Measurements from ENCODE around the gene FMN2.

The FMN2 gene

DNA sequence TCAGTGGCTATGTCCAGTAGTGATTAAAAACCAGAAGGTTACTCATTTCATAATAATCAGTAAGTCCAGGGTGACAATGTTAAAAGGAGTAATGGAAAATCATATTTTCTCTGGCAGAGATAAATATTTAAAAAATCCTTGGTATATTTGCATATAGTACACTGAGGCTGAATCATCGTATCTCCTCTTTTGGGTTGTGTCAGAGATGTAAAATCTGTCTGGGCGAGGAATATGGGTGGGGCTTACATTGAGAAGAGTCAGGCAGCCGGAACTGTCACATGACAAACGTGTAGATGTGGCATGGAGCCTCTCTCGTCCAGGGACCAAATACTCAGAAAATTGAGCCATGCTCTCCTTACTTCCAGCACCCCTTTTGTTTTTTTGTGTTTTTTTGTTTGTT is 120.9 kb downstream of the FMN2 start:
- TF ChIP-seq TAF1 (IDR thresholded peaks at IDR 0.05; ENCODE audit: borderline replicate concordance, insufficient read depth, low read length) (no peak), SIN3A (IDR thresholded peaks at IDR 0.05; ENCODE audit: borderline replicate concordance, insufficient read depth, low read length) (no peak), FOXP2 (optimal IDR thresholded peaks at IDR 0.05; ENCODE audit: borderline replicate concordance, extremely low read depth, extremely low read length, insufficient read depth) (no peak), POLR2AphosphoS5 (IDR thresholded peaks at IDR 0.05; ENCODE audit: low read depth, low read length) (no peak)
- TF ChIP-seq, protein P1, sequence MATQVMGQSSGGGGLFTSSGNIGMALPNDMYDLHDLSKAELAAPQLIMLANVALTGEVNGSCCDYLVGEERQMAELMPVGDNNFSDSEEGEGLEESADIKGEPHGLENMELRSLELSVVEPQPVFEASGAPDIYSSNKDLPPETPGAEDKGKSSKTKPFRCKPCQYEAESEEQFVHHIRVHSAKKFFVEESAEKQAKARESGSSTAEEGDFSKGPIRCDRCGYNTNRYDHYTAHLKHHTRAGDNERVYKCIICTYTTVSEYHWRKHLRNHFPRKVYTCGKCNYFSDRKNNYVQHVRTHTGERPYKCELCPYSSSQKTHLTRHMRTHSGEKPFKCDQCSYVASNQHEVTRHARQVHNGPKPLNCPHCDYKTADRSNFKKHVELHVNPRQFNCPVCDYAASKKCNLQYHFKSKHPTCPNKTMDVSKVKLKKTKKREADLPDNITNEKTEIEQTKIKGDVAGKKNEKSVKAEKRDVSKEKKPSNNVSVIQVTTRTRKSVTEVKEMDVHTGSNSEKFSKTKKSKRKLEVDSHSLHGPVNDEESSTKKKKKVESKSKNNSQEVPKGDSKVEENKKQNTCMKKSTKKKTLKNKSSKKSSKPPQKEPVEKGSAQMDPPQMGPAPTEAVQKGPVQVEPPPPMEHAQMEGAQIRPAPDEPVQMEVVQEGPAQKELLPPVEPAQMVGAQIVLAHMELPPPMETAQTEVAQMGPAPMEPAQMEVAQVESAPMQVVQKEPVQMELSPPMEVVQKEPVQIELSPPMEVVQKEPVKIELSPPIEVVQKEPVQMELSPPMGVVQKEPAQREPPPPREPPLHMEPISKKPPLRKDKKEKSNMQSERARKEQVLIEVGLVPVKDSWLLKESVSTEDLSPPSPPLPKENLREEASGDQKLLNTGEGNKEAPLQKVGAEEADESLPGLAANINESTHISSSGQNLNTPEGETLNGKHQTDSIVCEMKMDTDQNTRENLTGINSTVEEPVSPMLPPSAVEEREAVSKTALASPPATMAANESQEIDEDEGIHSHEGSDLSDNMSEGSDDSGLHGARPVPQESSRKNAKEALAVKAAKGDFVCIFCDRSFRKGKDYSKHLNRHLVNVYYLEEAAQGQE (IDR thresholded peaks at IDR 0.05; ENCODE audit: insufficient read depth in 1 of 2, low read depth in 2 of 2, low read length in 2 of 2) = no peak

DNA sequence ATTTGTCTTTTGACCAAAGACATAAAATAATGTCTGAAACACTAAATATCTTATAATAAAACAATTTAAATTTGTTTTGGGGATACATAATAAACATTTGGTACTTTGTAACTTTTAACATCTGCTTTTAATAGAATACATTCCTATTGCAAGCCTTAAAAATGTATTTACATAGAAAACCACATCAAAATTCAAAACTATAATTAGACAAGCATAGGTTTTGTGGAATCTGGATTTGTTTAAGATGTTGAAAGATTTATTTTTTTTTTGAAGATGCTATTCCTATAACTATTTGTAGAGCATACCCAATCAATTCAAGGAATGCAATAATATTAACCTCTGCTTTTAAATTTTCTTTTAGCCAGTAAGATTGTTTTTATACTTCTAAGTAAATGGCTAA is 125.7 kb downstream of the FMN2 start:
- TF ChIP-seq FOXP2 (optimal IDR thresholded peaks at IDR 0.05; ENCODE audit: borderline replicate concordance, extremely low read depth, extremely low read length, insufficient read depth) (no peak), TAF1 (IDR thresholded peaks at IDR 0.05; ENCODE audit: borderline replicate concordance, insufficient read depth, low read length) (no peak), SIN3A (IDR thresholded peaks at IDR 0.05; ENCODE audit: borderline replicate concordance, insufficient read depth, low read length) (no peak), POLR2AphosphoS5 (IDR thresholded peaks at IDR 0.05; ENCODE audit: low read depth, low read length) (no peak)
- TF ChIP-seq, protein P1 (IDR thresholded peaks at IDR 0.05; ENCODE audit: insufficient read depth in 1 of 2, low read depth in 2 of 2, low read length in 2 of 2) = no peak

- TF ChIP-seq, protein P1 (IDR thresholded peaks at IDR 0.05; ENCODE audit: insufficient read depth in 1 of 2, low read depth in 2 of 2, low read length in 2 of 2) = peak; percentile 84 to 92
- no peak for TF ChIP-seq TAF1 (IDR thresholded peaks at IDR 0.05; ENCODE audit: borderline replicate concordance, insufficient read depth, low read length)
Observed at GRCh38 chr1:240219104-240219503, 127.4 kb downstream of the FMN2 start.

GRCh38 chr1:240226102-240226501 is 134.4 kb downstream of the FMN2 start:
- TF ChIP-seq POLR2AphosphoS5 (IDR thresholded peaks at IDR 0.05; ENCODE audit: low read depth, low read length) = no peak
- TF ChIP-seq FOXP2 (optimal IDR thresholded peaks at IDR 0.05; ENCODE audit: borderline replicate concordance, extremely low read depth, extremely low read length, insufficient read depth) = no peak
- TF ChIP-seq TAF1 (IDR thresholded peaks at IDR 0.05; ENCODE audit: borderline replicate concordance, insufficient read depth, low read length) = no peak
- no peak for TF ChIP-seq SIN3A (IDR thresholded peaks at IDR 0.05; ENCODE audit: borderline replicate concordance, insufficient read depth, low read length)
- TF ChIP-seq, protein P1 (IDR thresholded peaks at IDR 0.05; ENCODE audit: insufficient read depth in 1 of 2, low read depth in 2 of 2, low read length in 2 of 2) = no peak

GRCh38 chr1:240230816-240231215 is 139.1 kb downstream of the FMN2 start:
- TF ChIP-seq POLR2AphosphoS5 (IDR thresholded peaks at IDR 0.05; ENCODE audit: low read depth, low read length) = no peak
- no peak for TF ChIP-seq SIN3A (IDR thresholded peaks at IDR 0.05; ENCODE audit: borderline replicate concordance, insufficient read depth, low read length)
- TF ChIP-seq TAF1 (IDR thresholded peaks at IDR 0.05; ENCODE audit: borderline replicate concordance, insufficient read depth, low read length) = no peak
- TF ChIP-seq FOXP2 (optimal IDR thresholded peaks at IDR 0.05; ENCODE audit: borderline replicate concordance, extremely low read depth, extremely low read length, insufficient read depth) = no peak
- TF ChIP-seq, protein P1 (IDR thresholded peaks at IDR 0.05; ENCODE audit: insufficient read depth in 1 of 2, low read depth in 2 of 2, low read length in 2 of 2) = no peak

Data from PFSK-1 (cell line).